Measurements from ENCODE around the gene DAGLB. TPM values are rescaled to one million over a fixed set of nuclear protein-coding genes. Genes with fewer than 3 reads are reported as not detected.

The DAGLB gene
- total and polyA plus RNA-seq, 2 of the 8 experiments (the other 6 are each of a cell fraction or from before 2014, with no cell fraction given): 27.0 to 39.6 TPM

GRCh38 chr7:6401536-6401935, 46.2 kb downstream of the DAGLB start:
- no peak overlapping the region for H3K23ac ChIP-seq (ENCODE audit: insufficient read length)
- H3K4ac ChIP-seq (replicated peaks; ENCODE audit: insufficient read length, low read depth, low read length): no peak overlapping the region
- H2BK20ac ChIP-seq (ENCODE audit: low read length): no peak overlapping the region
- H3K27ac ChIP-seq (ENCODE audit: low read depth, low read length): no peak overlapping the region
- H3K56ac ChIP-seq (replicated peaks; ENCODE audit: insufficient read length, low read depth, low read length): no peak overlapping the region
- ChIA-PET CTCF (ENCODE audit: partially characterized antibody) (interaction anchor here (0.7 kb wide), 1 partner anchor 1275 kb away, joined by 3 read pairs; no protein-coding TSS in a partner anchor), POLR2A (ENCODE audit: partially characterized antibody) (no interaction called here)
- peaks cover 14 to 36% of the 10 kb centered on the region in 2 experiments for H3K79me2 ChIP-seq (ENCODE audit: control insufficient read depth in 1 of 2, insufficient read depth in 2 of 2, low read length in 2 of 2)
- no peak overlapping the region; a peak in 1 of 7 replicates for H3K9ac ChIP-seq (replicated peaks in 1 of 4; ENCODE audit: extremely low read depth in 1 of 4, low read depth in 3 of 4, low read length in 3 of 4)
- no peak overlapping the region for H3K18ac ChIP-seq (ENCODE audit: extremely low read depth, low read length)
- H4K91ac ChIP-seq (replicated peaks; ENCODE audit: insufficient read length, low read length): no peak overlapping the region
- H3K4me2 ChIP-seq (ENCODE audit: insufficient read depth in 1 of 2, low read depth in 2 of 2, low read length in 2 of 2): no peak overlapping the region
- no peak overlapping the region for H2AFZ ChIP-seq (ENCODE audit: low read length)
- no peak for DNase-seq (ENCODE audit: low read depth in 1 of 2, low spot score in 2 of 2)
- no peaks in the 10 kb centered on the region for H3K23me2 ChIP-seq (ENCODE audit: low read depth, low read length)
- no peak overlapping the region for H2BK15ac ChIP-seq (ENCODE audit: low read length)
- H3K14ac ChIP-seq (ENCODE audit: insufficient read length): no peak overlapping the region
- no peak overlapping the region for H2BK120ac ChIP-seq (replicated peaks; ENCODE audit: low read depth, low read length)
- no peak overlapping the region for H2BK12ac ChIP-seq (ENCODE audit: low read depth, low read length)
- H3K4me3 ChIP-seq (ENCODE audit: extremely low read depth in 1 of 4, insufficient read depth in 2 of 4, low read depth in 3 of 4, low read length in 4 of 4): no peak overlapping the region
- peaks cover 11% of the 10 kb centered on the region for H3K79me1 ChIP-seq (ENCODE audit: low read depth, low read length)
- peaks cover 9 to 52% (median 19%) of the 10 kb centered on the region in 4 experiments for H3K36me3 ChIP-seq (ENCODE audit: control insufficient read depth in 2 of 4, insufficient read depth in 4 of 4, low read length in 3 of 4)
- no peak overlapping the region for H4K8ac ChIP-seq (ENCODE audit: extremely low read depth, insufficient read depth, low read length)
- WGBS, 2 experiments (ENCODE audit: extremely low coverage in 1 of 2, insufficient coverage in 1 of 2, insufficient read length in 1 of 2, insufficient replicate concordance in 2 of 2, low coverage in 1 of 2, low lambda C conversion rate in 2 of 2, missing lambda C conversion rate in 1 of 2): 94% methylated on average over 10 of the region's 10 CpGs; no CpG with 5 or more reads in 1 of the 2 experiments
- no peak overlapping the region for H2AK5ac ChIP-seq (ENCODE audit: low read depth, low read length)
- no peaks in the 10 kb centered on the region for H3K9me3 ChIP-seq (ENCODE audit: insufficient read depth in 2 of 2, low read depth in 1 of 2, low read length in 1 of 2)
- H2BK5ac ChIP-seq (ENCODE audit: low read depth, low read length): no peak overlapping the region; the same call in 1 of the 2 replicates
- no peak for FAIRE-seq
- H3K27me3 ChIP-seq (replicated peaks in 1 of 4; ENCODE audit: control insufficient read depth in 3 of 4, extremely low read depth in 1 of 4, insufficient read depth in 3 of 4, low read length in 3 of 4): no peaks in the 10 kb centered on the region
- no peak overlapping the region for H4K5ac ChIP-seq (ENCODE audit: insufficient read length, low read depth, low read length)
- no peaks in the 10 kb centered on the region; a peak in 1 of 7 replicates for H3K4me1 ChIP-seq (replicated peaks in 1 of 4; ENCODE audit: control insufficient read depth in 3 of 4, insufficient read depth in 4 of 4, low read length in 3 of 4)
- peaks cover 17 to 25% of the 10 kb centered on the region in 2 experiments for H4K20me1 ChIP-seq (replicated peaks in 1 of 2; ENCODE audit: control insufficient read depth in 1 of 2, insufficient read depth in 2 of 2, low read length in 2 of 2)
- TF ChIP-seq POLR2A (IDR thresholded peaks at IDR 0.05; ENCODE audit: control extremely low read depth in 1 of 2, low read depth in 2 of 2, low read length in 2 of 2) (no peak), EGR1 (IDR thresholded peaks at IDR 0.05; ENCODE audit: borderline replicate concordance, low read depth, low read length) (no peak), KDM4A (IDR thresholded peaks at IDR 0.05; ENCODE audit: low read depth, low read length, severe bottlenecking) (no peak), CEBPB (IDR thresholded peaks at IDR 0.05; ENCODE audit: low read depth, low read length) (no peak), CBX8 (IDR thresholded peaks at IDR 0.05; ENCODE audit: borderline replicate concordance, low read depth, low read length) (no peak), JUND (IDR thresholded peaks at IDR 0.05; ENCODE audit: low read length) (no peak), TCF12 (IDR thresholded peaks at IDR 0.05; ENCODE audit: low read depth, low read length) (no peak), TAF7 (optimal IDR thresholded peaks at IDR 0.05; ENCODE audit: borderline replicate concordance, low read depth, low read length) (no peak), SAP30 (IDR thresholded peaks at IDR 0.05; ENCODE audit: insufficient read depth, insufficient replicate concordance, low read length) (no peak), HDAC2 (IDR thresholded peaks at IDR 0.05; ENCODE audit: borderline replicate concordance in 1 of 2, low read depth in 2 of 2, low read length in 2 of 2) (no peak), MAX (IDR thresholded peaks at IDR 0.05) (no peak)
